Measurements from ENCODE around the gene ZNF648. TPM values are rescaled to one million over a fixed set of nuclear protein-coding genes. Genes with fewer than 3 reads are reported as not detected.

Gene ZNF648
- not detected for polyA plus RNA-seq (2012; ENCODE audit: insufficient read length, low read depth)

- TF ChIP-seq FOXP2 (optimal IDR thresholded peaks at IDR 0.05; ENCODE audit: borderline replicate concordance, extremely low read depth, extremely low read length, insufficient read depth) (no peak), REST (IDR thresholded peaks at IDR 0.05; ENCODE audit: insufficient read depth in 1 of 2, low read depth in 2 of 2, low read length in 2 of 2) (no peak), POLR2AphosphoS5 (IDR thresholded peaks at IDR 0.05; ENCODE audit: low read depth, low read length) (no peak), TAF1 (IDR thresholded peaks at IDR 0.05; ENCODE audit: borderline replicate concordance, insufficient read depth, low read length) (no peak), SIN3A (IDR thresholded peaks at IDR 0.05; ENCODE audit: borderline replicate concordance, insufficient read depth, low read length) (no peak)
Measured at GRCh38 chr1:182061594-182061993, at the start of gene ZNF648. ZNF648 (minus strand) TSS chr1:182061712; CDS start chr1:182058010, 3,702 bp downstream.

- TF ChIP-seq POLR2AphosphoS5 (IDR thresholded peaks at IDR 0.05; ENCODE audit: low read depth, low read length) (no peak), REST (IDR thresholded peaks at IDR 0.05; ENCODE audit: insufficient read depth in 1 of 2, low read depth in 2 of 2, low read length in 2 of 2) (peak; percentile 24 to 86; a peak in 3 of 4 replicates)
Measured at GRCh38 chr1:182110635-182111034, 49.1 kb upstream of the ZNF648 start.

- TF ChIP-seq POLR2AphosphoS5 (IDR thresholded peaks at IDR 0.05; ENCODE audit: low read depth, low read length) (no peak), FOXP2 (optimal IDR thresholded peaks at IDR 0.05; ENCODE audit: borderline replicate concordance, extremely low read depth, extremely low read length, insufficient read depth) (no peak), TAF1 (IDR thresholded peaks at IDR 0.05; ENCODE audit: borderline replicate concordance, insufficient read depth, low read length) (no peak)
Measured at GRCh38 chr1:182109771-182110170, 48.3 kb upstream of the ZNF648 start.

- TF ChIP-seq POLR2AphosphoS5 (IDR thresholded peaks at IDR 0.05; ENCODE audit: low read depth, low read length) (no peak), TAF1 (IDR thresholded peaks at IDR 0.05; ENCODE audit: borderline replicate concordance, insufficient read depth, low read length) (no peak), FOXP2 (optimal IDR thresholded peaks at IDR 0.05; ENCODE audit: borderline replicate concordance, extremely low read depth, extremely low read length, insufficient read depth) (no peak), REST (IDR thresholded peaks at IDR 0.05; ENCODE audit: insufficient read depth in 1 of 2, low read depth in 2 of 2, low read length in 2 of 2) (no peak), SIN3A (IDR thresholded peaks at IDR 0.05; ENCODE audit: borderline replicate concordance, insufficient read depth, low read length) (no peak)
Measured at GRCh38 chr1:182107209-182107608, 45.7 kb upstream of the ZNF648 start.

- TF ChIP-seq POLR2AphosphoS5 (IDR thresholded peaks at IDR 0.05; ENCODE audit: low read depth, low read length) (no peak), REST (IDR thresholded peaks at IDR 0.05; ENCODE audit: insufficient read depth in 1 of 2, low read depth in 2 of 2, low read length in 2 of 2) (no peak), TAF1 (IDR thresholded peaks at IDR 0.05; ENCODE audit: borderline replicate concordance, insufficient read depth, low read length) (no peak), FOXP2 (optimal IDR thresholded peaks at IDR 0.05; ENCODE audit: borderline replicate concordance, extremely low read depth, extremely low read length, insufficient read depth) (no peak), SIN3A (IDR thresholded peaks at IDR 0.05; ENCODE audit: borderline replicate concordance, insufficient read depth, low read length) (no peak)
Measured at GRCh38 chr1:182102043-182102416, 40.5 kb upstream of the ZNF648 start.

Measured in PFSK-1 (cell line).